ENCODE data around the gene RHEBL1. TPM values are rescaled to one million over a fixed set of nuclear protein-coding genes. Genes with fewer than 3 reads are reported as not detected.

Gene RHEBL1
- total RNA-seq, 1 experiment from 2014 or later: 5.1 TPM

DNA sequence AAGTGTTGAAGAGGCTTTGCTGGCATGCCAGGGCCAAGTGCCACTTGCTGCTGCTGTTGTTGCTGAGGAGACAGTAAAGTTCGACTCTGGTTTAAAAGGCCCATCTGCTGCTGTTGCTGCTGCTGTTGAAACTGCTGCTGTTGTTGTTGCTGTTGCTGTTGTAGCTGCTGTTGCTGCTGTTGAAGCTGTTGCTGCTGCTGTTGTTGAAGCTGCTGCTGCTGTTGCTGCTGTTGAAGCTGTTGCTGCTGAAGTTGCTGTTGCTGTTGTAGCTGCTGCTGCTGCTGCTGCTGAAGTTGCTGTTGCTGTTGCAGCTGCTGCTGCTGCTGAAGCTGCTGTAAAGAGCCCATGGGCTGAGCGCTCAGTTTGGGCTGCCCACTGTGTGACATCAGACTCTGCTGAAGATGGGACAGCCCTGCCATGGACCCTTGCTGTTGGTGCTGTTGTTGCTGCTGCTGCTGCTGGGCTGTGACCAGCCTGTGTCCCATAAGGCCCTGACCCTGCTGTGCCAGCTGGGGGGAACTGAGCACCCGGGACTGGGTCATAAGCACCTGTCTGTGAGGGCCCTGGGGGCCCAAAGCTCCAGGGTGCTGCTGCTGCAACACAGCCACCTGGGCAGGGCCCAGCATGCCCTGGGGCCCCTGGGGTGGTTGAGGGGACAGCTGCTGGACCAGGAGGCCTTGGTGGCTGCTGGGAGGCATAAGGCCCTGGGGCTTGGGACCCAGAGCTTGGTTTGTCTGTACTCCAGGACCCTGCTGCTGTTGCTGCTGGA is 36.9 kb downstream of the RHEBL1 start:
- H3K4me2 ChIP-seq (ENCODE audit: low read depth, low read length, poor library complexity, severe bottlenecking): no peak overlapping the region
- H3K9ac ChIP-seq (ENCODE audit: low read length): no peak overlapping the region
- no peak overlapping the region for H3K27ac ChIP-seq (ENCODE audit: low read length)
- H2AFZ ChIP-seq (ENCODE audit: low read length): no peak overlapping the region
- H3K4me1 ChIP-seq (ENCODE audit: low read length): no peaks in the 10 kb centered on the region
- no peaks in the 10 kb centered on the region for H3K79me2 ChIP-seq (ENCODE audit: low read length)
- no peak overlapping the region for H3K4me3 ChIP-seq (ENCODE audit: low read length)
- no peak for DNase-seq
- peaks cover 4% of the 10 kb centered on the region; the same call in 1 of the 2 replicates for H4K20me1 ChIP-seq (ENCODE audit: insufficient read depth, low read depth, low read length)
- H3K36me3 ChIP-seq (ENCODE audit: insufficient read depth, low read length): peaks cover 49% of the 10 kb centered on the region
- H3K27me3 ChIP-seq (ENCODE audit: low read length): no peaks in the 10 kb centered on the region
- H3K9me3 ChIP-seq (ENCODE audit: low read length): no peaks in the 10 kb centered on the region
- no peaks in the 10 kb centered on the region for H3K9me2 ChIP-seq (replicated peaks; ENCODE audit: insufficient read depth, low read length)

DNA sequence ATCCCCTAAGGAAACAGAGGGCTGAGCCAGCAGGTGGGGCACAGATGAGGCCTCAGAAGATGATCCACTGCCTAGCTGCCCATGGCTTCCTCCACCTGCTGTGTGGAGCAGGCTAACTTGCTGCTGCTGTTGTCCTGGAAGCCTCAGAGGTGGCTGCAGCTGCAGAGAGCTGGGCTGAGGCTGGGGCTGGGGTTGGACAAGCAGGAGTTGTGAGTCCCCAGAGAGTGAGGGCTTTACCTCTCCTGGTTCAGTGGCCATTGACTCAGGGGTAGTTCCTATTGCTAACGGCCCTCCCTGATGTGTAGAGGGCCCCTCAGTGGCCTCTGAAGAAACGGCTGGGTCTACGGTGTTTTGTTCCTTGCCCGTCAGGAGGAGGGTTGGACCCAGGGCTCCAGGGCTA is 37.5 kb downstream of the RHEBL1 start:
- DNase-seq: no peak
- H3K4me2 ChIP-seq (ENCODE audit: low read depth, low read length, poor library complexity, severe bottlenecking): no peak overlapping the region
- H3K9me3 ChIP-seq (ENCODE audit: low read length): no peaks in the 10 kb centered on the region
- H3K4me3 ChIP-seq (ENCODE audit: low read length): no peak overlapping the region
- peaks cover 44% of the 10 kb centered on the region for H3K36me3 ChIP-seq (ENCODE audit: insufficient read depth, low read length)
- H4K20me1 ChIP-seq (ENCODE audit: insufficient read depth, low read depth, low read length): 0 out of 2 replicates have a peak, but pooled peaks cover 4% of the 10 kb centered on the region
- no peak overlapping the region for H2AFZ ChIP-seq (ENCODE audit: low read length)
- no peak overlapping the region for H3K27ac ChIP-seq (ENCODE audit: low read length)
- H3K79me2 ChIP-seq (ENCODE audit: low read length): no peaks in the 10 kb centered on the region
- no peaks in the 10 kb centered on the region for H3K4me1 ChIP-seq (ENCODE audit: low read length)
- H3K9ac ChIP-seq (ENCODE audit: low read length): no peak overlapping the region
- H3K27me3 ChIP-seq (ENCODE audit: low read length): no peaks in the 10 kb centered on the region
- no peaks in the 10 kb centered on the region for H3K9me2 ChIP-seq (replicated peaks; ENCODE audit: insufficient read depth, low read length)

DNA sequence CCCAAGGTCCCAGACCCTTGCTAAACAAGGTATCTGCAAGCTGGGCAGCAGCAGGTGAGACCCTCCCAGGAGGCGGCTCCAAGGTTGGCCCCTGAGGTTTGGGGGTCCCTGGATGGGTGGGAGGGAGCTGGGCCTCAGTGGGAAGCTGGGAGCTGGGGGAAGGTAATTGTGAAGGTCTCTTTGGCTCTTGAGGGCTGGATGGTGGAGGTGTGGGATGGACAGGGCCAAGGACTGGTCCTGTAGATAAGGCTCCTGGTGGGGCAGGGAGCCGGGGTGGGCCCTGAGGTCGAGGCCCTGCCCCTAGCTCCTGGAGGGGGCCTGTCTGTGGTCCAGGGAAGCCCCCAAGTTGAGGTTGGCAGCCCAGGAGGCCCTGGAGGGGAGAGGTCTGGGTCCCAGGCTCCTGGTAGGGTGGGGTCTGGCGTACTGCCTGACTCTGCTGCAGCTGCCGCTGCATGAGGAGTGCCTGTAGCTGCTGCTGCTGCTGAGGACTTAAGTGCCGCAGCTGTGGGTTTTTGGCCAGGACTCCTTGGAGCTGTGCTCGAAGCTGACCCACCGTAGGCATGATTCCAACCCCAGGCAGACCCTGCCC is 38.1 kb downstream of the RHEBL1 start:
- Histone ChIP-seq H3K4me1 (ENCODE audit: low read length) (no peaks in the 10 kb centered on the region), H3K79me2 (ENCODE audit: low read length) (no peaks in the 10 kb centered on the region), H3K4me2 (ENCODE audit: low read depth, low read length, poor library complexity, severe bottlenecking) (no peak overlapping the region), H3K9me2 (replicated peaks; ENCODE audit: insufficient read depth, low read length) (no peaks in the 10 kb centered on the region), H4K20me1 (ENCODE audit: insufficient read depth, low read depth, low read length) (0 out of 2 replicates have a peak, but pooled peaks cover 4% of the 10 kb centered on the region), H3K27me3 (ENCODE audit: low read length) (no peaks in the 10 kb centered on the region), H3K4me3 (ENCODE audit: low read length) (no peak overlapping the region), H2AFZ (ENCODE audit: low read length) (no peak overlapping the region), H3K36me3 (ENCODE audit: insufficient read depth, low read length) (peaks cover 38% of the 10 kb centered on the region), H3K9me3 (ENCODE audit: low read length) (no peaks in the 10 kb centered on the region), H3K27ac (ENCODE audit: low read length) (no peak overlapping the region), H3K9ac (ENCODE audit: low read length) (no peak overlapping the region)
- DNase-seq: no peak

DNA sequence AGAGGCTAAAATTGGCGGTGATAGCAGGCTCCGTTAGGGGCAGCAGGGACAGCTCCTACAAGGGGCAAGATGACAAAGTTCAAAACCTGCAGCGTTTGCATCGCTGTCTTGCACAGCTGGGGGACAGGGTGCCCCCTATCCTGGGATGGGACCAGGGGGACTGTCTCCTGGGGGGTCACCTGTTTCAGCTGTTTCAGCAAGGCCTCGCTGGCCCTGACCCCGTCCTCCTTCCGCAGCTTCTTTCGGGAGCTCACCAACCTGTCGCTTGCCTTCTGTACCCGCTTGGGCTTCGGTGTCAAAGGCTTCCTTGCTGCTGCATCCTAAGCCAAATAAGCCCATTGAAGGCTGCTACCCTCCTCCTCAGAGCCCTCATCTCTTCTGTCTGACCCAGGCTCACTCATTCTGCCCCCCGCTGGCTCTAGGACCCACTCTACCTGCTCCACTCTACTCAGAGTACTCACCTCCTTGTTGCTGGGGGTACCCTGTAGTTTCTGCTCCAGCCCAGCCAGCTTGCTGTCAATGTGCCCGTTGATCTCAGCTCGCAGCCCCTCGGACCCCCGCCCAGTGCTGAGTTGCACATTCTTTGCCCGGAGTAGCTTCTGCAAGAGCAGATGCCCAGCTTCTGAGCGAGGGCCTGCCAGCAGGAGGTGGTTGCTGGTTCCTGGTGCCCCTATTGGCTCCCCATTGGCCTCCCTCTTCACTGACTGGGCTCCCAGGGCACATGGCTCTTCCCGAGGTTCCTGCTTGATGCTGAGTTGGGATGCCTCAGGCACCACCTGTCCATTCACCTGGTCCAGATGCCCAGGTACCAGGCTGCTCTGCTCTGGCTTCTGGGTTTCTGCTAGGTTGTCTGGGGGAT is 38.8 kb downstream of the RHEBL1 start:
- H3K36me3 ChIP-seq (ENCODE audit: insufficient read depth, low read length): peaks cover 40% of the 10 kb centered on the region
- H2AFZ ChIP-seq (ENCODE audit: low read length): no peak overlapping the region
- H3K4me1 ChIP-seq (ENCODE audit: low read length): no peaks in the 10 kb centered on the region
- H4K20me1 ChIP-seq (ENCODE audit: insufficient read depth, low read depth, low read length): 0 out of 2 replicates have a peak, but pooled peaks cover 4% of the 10 kb centered on the region
- H3K27ac ChIP-seq (ENCODE audit: low read length): no peak overlapping the region
- no peaks in the 10 kb centered on the region for H3K9me3 ChIP-seq (ENCODE audit: low read length)
- H3K4me3 ChIP-seq (ENCODE audit: low read length): no peak overlapping the region
- no peak overlapping the region for H3K4me2 ChIP-seq (ENCODE audit: low read depth, low read length, poor library complexity, severe bottlenecking)
- no peak for DNase-seq
- H3K79me2 ChIP-seq (ENCODE audit: low read length): no peaks in the 10 kb centered on the region
- no peak overlapping the region for H3K9ac ChIP-seq (ENCODE audit: low read length)
- no peaks in the 10 kb centered on the region for H3K27me3 ChIP-seq (ENCODE audit: low read length)
- H3K9me2 ChIP-seq (replicated peaks; ENCODE audit: insufficient read depth, low read length): no peaks in the 10 kb centered on the region

DNA sequence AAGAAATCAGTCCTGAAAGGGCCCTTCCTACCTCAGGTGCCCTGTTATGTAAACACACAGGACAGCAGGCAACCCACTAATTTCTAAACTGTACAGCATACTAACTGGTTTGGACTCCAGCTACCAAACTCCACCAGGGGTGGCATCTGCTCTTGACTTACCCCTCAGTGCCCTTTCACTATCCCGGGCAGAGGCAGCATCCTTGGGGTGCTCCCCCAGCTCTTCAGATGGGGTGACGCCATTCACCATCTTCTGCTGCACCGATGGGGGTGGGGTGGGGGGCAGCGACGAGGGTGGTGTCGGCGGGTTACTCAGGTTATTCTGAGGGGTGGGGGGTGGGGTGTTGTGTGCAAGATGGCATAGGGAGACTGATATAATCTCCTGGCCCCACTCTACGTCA is 39.7 kb downstream of the RHEBL1 start:
- 0 out of 2 replicates have a peak, but pooled peaks cover 9% of the 10 kb centered on the region for H4K20me1 ChIP-seq (ENCODE audit: insufficient read depth, low read depth, low read length)
- H3K79me2 ChIP-seq (ENCODE audit: low read length): no peaks in the 10 kb centered on the region
- H3K27me3 ChIP-seq (ENCODE audit: low read length): no peaks in the 10 kb centered on the region
- H2AFZ ChIP-seq (ENCODE audit: low read length): no peak overlapping the region
- peaks cover 46% of the 10 kb centered on the region for H3K36me3 ChIP-seq (ENCODE audit: insufficient read depth, low read length)
- no peaks in the 10 kb centered on the region for H3K9me3 ChIP-seq (ENCODE audit: low read length)
- H3K4me1 ChIP-seq (ENCODE audit: low read length): no peaks in the 10 kb centered on the region
- H3K27ac ChIP-seq (ENCODE audit: low read length): no peak overlapping the region
- H3K9me2 ChIP-seq (replicated peaks; ENCODE audit: insufficient read depth, low read length): no peaks in the 10 kb centered on the region
- DNase-seq: no peak
- no peak overlapping the region for H3K4me2 ChIP-seq (ENCODE audit: low read depth, low read length, poor library complexity, severe bottlenecking)
- H3K4me3 ChIP-seq (ENCODE audit: low read length): no peak overlapping the region
- H3K9ac ChIP-seq (ENCODE audit: low read length): no peak overlapping the region

DNA sequence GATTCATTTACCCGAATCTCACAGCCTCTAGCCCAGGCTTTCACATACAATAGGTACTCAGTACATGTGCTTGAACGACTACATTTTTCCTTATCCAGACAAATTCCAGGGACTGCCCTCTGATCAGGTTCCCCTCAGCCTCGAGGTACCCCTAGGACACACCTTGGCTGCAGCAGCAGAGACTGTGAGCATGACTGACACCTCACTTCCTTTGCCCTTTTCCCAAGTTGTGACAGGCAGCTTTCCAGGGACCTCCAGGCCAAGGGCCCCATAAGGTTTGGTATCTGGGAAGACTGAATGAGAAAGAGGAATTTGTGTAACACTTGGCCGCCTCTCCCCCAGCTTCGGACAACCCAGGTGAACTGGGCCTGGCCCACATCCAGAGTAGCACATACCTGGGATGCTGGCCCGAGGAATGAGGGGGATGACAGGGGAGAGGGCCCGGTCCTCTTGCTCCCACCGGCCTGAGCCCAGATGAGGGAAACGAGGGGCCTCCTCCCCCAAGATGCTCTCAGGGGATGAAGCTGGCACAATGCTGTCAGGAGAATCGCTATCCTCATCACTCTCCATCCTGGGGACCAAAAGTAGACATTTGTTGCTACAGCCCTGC is 41.0 kb downstream of the RHEBL1 start:
- H2AFZ ChIP-seq (ENCODE audit: low read length): no peak overlapping the region
- no peaks in the 10 kb centered on the region for H3K79me2 ChIP-seq (ENCODE audit: low read length)
- H3K4me2 ChIP-seq (ENCODE audit: low read depth, low read length, poor library complexity, severe bottlenecking): no peak overlapping the region
- H3K9me3 ChIP-seq (ENCODE audit: low read length): no peaks in the 10 kb centered on the region
- H3K36me3 ChIP-seq (ENCODE audit: insufficient read depth, low read length): peaks cover 45% of the 10 kb centered on the region; the same call in 1 of the 2 replicates
- no peaks in the 10 kb centered on the region for H3K9me2 ChIP-seq (replicated peaks; ENCODE audit: insufficient read depth, low read length)
- H3K9ac ChIP-seq (ENCODE audit: low read length): no peak overlapping the region
- no peak overlapping the region for H3K4me3 ChIP-seq (ENCODE audit: low read length)
- DNase-seq: no peak
- 0 out of 2 replicates have a peak, but pooled peaks cover 4% of the 10 kb centered on the region for H4K20me1 ChIP-seq (ENCODE audit: insufficient read depth, low read depth, low read length)
- H3K27ac ChIP-seq (ENCODE audit: low read length): no peak overlapping the region
- no peaks in the 10 kb centered on the region for H3K4me1 ChIP-seq (ENCODE audit: low read length)
- no peaks in the 10 kb centered on the region for H3K27me3 ChIP-seq (ENCODE audit: low read length)

DNA sequence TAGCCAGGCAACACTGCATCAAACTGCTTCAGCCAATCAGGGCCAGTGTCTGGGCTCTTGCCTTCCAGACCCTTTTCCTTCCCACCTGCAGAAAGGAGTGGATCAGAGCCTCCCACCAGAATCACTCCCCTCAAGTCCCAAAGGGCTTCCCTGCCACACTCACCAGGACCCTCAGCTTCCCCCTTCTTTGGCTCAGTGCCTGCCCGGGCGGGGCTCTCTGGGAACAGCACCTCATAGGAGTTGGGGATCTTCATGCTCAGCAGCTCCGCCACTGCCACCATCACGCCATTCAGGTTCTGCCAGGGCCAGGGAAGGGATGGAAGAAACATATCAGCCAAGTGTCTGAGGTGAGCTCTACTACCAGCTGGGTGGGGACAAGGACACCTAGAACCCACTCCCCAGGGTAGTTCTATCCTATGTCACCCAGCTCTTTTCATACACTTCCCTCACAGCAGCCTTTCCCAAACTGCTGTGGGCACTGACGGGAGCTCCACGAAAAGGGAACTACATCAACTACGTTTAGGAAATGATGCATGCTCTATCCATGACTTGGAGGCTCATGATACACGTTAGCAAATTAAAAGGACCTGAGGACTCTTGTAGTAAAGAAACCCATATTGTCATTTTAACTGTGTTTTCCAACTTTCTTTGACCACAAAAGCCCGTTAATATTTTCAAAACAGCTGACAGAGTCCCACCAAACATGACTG is 41.8 kb downstream of the RHEBL1 start:
- H4K20me1 ChIP-seq (ENCODE audit: insufficient read depth, low read depth, low read length): 0 out of 2 replicates have a peak, but pooled peaks cover 4% of the 10 kb centered on the region
- H3K27ac ChIP-seq (ENCODE audit: low read length): no peak overlapping the region

More for the DNA sequence above, 41.8 kb downstream of the RHEBL1 start:
- no peak for DNase-seq
- Histone ChIP-seq H3K79me2 (ENCODE audit: low read length) (no peaks in the 10 kb centered on the region), H3K4me1 (ENCODE audit: low read length) (no peaks in the 10 kb centered on the region), H3K9ac (ENCODE audit: low read length) (no peak overlapping the region), H3K27me3 (ENCODE audit: low read length) (no peaks in the 10 kb centered on the region), H3K36me3 (ENCODE audit: insufficient read depth, low read length) (peaks cover 44% of the 10 kb centered on the region; the same call in 1 of the 2 replicates), H3K4me2 (ENCODE audit: low read depth, low read length, poor library complexity, severe bottlenecking) (no peak overlapping the region), H3K4me3 (ENCODE audit: low read length) (no peak overlapping the region), H3K9me3 (ENCODE audit: low read length) (no peaks in the 10 kb centered on the region), H3K9me2 (replicated peaks; ENCODE audit: insufficient read depth, low read length) (no peaks in the 10 kb centered on the region), H2AFZ (ENCODE audit: low read length) (no peak overlapping the region)

All from Karpas-422 (cell line).